ENCODE data around the gene MFAP3L.

The MFAP3L gene

DNA sequence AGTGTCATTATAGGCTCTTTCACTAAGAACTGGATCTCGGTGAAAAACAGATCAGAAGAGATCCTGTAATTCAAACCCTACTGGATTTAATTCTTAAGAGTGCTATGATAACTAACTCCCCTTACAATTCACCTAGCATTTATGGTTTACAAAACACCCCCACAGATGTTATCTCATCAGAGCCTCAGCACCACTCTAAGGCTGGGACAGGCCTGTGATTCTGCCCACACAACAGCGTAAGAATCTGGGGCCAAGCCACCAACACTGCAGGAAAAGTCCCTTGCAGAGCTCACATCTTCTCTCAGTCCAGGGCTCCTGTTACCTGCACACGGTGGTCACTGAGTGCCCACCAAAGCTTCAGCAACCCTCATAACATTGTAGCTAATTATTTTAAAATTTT, 8.9 kb downstream of the MFAP3L start:
- DNase-seq: no peak

DNA sequence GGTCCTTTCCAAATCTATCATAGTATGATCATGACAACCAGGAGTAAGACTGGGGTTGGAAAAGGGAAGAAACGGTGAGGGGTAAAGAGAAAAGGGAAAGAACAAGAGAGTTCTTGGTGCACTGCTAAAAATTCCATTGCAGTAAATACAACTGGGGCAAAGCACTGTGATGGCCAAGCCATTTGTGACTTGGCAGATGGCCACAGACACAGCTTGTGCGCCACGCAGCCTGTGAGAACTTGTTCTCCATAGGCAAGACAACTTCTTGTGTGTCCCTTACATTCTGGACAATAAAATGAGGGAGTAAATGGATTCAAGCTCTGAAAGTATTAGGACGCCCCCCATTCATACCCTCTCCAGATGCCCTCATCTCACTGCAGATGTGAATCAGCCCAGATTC, 10.9 kb downstream of the MFAP3L start:
- DNase-seq: peak in 12 of 14 donors; percentile 17 to 66 (median 51)

DNA sequence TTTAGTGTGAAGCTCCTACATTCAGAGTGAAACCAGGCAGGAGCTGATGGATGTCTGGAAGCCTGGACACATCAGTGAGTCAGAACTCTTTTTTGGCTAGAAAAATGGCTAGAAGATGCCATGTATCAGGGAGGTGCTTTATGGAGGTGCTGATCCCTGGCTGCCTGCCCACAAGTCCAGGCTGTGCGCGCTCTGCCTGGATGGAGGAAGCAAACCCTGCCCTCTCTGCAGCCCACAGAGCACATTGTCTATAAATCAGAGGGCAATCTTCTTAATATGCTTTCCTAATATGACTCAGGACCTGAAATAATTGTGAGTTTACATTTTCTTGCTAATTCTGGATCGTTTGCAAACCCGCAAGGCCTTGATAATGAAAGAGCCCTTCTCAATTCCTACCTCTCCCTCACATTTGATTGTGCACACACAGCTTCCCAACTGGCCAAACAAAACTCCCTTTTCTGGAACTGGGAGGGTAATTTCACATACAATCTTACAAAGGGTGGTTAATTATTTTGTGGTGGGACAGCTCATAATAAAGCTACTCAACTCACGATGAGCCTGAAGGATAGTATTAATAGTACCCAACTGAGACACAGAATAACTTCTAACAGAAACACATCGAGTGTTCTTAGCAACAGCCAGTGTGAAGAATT, 11.7 kb downstream of the MFAP3L start:
- DNase-seq: peak in 7 of 14 donors; percentile 21 to 88 (median 50)

- DNase-seq: no peak
Observed at GRCh38 chr4:170012629-170012958, 13.6 kb downstream of the MFAP3L start.

- DNase-seq: peak in 6 of 14 donors; percentile 25 to 84 (median 34)
Observed at GRCh38 chr4:170011921-170012628, 14.1 kb downstream of the MFAP3L start.

- no peak for DNase-seq
Observed at GRCh38 chr4:170009291-170009690, 16.9 kb downstream of the MFAP3L start.

DNA sequence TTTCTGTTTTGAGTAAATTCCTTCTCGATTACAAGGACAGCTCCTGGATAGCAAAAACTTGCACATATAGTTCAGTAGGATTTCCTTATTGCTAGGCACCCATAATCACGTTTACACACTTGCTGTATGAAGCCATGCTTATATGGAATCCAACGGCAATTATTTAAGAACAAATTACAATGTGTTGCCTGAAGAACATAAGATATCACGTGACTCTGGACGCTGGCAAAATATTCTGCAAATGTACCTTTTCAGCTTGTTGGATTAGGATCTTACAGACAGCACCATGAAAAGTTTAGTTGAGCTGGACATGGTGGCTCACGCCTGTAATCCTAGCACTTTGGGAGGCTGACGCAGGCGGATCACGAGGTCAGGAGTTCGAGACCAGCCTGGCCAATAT, 17.4 kb downstream of the MFAP3L start:
- no peak for DNase-seq

DNA sequence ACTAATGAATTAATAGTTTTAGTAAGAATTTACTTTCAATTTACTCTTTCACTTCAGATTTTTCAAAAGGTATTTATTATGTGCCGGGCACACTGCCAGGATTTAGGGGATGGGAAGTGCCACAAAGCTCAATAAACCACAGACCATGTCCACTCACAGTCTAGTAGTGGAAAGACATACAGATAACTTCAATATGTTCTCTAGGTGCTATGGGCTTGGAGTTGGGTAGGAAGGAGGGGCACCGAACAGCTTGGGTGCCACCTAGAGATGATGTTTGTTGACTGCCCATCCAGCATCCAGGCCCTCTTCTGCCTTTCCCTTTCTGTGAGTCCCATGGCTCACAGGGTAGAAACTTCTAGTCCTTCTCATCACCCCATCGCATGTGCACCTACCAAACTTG, 17.8 kb downstream of the MFAP3L start:
- DNase-seq: no peak

- DNase-seq: peak in 1 of 14 donors; percentile 30
Observed at GRCh38 chr4:170007113-170007512, 19.1 kb downstream of the MFAP3L start.

GRCh38 chr4:170005472-170005871, 20.7 kb downstream of the MFAP3L start:
- DNase-seq: peak in 1 of 14 donors; percentile 15

GRCh38 chr4:170004651-170005295, 21.4 kb downstream of the MFAP3L start:
- DNase-seq: peak in 2 of 14 donors; percentile 35 to 63

GRCh38 chr4:170003071-170004070, 22.8 kb downstream of the MFAP3L start:
- DNase-seq: peak in 1 of 14 donors; percentile 17

GRCh38 chr4:170001745-170002267, 24.4 kb downstream of the MFAP3L start:
- DNase-seq: no peak

- no peak for DNase-seq
Observed at GRCh38 chr4:170001011-170001744, 25.0 kb downstream of the MFAP3L start.

- no peak for DNase-seq
Observed at GRCh38 chr4:169999923-170000322, 26.3 kb downstream of the MFAP3L start.

DNA sequence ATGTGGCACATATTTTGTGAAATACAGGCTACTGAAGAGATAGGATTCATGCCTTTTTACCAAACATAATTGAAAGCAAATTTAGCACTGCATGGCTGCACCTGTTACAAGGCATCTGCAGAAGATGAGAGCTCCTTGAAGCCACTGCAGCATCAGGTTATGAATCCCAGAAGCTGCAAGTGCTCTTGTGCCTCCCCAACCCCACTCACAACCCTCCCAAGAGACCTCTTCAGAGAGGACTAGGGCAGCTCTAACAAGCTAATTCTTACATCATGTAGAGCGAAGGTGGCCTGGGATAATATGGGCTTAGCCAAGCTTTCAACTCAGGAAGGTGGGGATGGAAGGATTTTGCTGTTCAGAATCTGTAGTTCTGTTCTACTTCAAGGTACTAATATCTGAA, 27.2 kb downstream of the MFAP3L start:
- no peak for DNase-seq

DNA sequence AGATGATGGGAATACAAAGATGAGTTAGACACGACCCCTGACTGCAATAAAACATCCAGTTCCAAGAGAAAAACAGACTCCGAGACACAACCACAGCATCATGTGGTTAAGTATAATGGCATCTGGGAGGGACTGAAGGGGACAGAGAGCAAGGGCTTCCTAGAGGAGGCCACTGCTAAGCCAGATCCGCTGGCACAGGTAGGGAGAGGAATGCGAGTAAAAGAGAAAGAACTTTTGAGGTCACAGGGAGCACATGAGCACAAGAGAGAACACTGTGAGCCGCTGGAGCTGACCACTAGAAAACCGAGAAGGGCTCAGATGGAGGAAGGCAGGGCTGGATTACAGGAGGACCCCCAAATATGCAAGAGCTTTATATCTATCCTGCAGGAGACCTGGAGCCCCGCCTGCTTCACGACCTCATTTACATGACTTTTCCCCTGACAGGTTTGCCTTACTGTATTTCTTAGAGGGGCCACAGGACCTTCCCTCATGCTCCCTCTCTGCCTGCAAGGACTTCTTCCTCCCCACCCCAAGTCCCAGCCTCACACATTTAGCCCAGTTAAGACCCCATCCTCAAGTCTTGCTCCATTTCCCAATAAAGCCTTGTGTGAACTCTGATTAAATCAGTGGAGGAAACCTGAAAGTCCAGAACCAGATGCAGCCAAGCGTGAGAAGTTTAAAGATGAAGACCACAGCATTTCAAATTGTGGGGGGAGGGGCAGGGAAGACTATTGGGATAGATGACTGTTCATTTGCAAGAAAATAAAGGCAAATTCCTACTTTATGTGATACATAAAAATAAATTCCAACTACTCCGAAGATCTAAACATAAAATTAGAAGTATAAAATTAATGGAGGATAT, 29.6 kb downstream of the MFAP3L start:
- no peak for DNase-seq

DNA sequence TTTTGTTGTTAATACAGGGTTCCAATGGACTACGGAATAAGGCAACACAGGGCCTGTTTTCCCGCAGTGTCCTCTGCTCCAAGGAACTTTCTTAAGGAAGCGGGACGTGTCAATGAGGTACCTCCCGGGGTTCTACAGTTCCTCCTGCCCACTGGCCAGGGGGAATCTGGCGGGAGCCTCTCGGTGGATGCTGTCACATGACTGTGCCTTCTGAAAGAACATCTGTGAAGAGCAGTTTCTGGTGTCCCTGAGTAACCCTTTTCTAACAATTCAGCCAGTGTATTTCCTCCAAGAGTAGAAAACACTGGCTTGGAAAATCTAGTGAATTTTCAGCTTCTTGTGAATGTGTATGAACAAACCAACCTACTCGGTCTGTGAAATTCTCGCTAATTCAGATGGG, 32.7 kb downstream of the MFAP3L start:
- peak in 13 of 14 donors; percentile 10 to 78 (median 67) for DNase-seq

- DNase-seq: no peak
Observed at GRCh38 chr4:169988252-169988651, 37.9 kb downstream of the MFAP3L start.

Data from C1 segment of cervical spinal cord (tissue), 14 donors.